Activated gamma-delta T cell treated with Interleukin-2 at 50 U/mL for 16 hours (primary cell): ENCODE results near the gene MARK1.

Experiments used
- DNase-seq: peaks from one replicate; pipeline ENCODE4 v3.0.0-alpha.2; 2020

Gene MARK1

DNA sequence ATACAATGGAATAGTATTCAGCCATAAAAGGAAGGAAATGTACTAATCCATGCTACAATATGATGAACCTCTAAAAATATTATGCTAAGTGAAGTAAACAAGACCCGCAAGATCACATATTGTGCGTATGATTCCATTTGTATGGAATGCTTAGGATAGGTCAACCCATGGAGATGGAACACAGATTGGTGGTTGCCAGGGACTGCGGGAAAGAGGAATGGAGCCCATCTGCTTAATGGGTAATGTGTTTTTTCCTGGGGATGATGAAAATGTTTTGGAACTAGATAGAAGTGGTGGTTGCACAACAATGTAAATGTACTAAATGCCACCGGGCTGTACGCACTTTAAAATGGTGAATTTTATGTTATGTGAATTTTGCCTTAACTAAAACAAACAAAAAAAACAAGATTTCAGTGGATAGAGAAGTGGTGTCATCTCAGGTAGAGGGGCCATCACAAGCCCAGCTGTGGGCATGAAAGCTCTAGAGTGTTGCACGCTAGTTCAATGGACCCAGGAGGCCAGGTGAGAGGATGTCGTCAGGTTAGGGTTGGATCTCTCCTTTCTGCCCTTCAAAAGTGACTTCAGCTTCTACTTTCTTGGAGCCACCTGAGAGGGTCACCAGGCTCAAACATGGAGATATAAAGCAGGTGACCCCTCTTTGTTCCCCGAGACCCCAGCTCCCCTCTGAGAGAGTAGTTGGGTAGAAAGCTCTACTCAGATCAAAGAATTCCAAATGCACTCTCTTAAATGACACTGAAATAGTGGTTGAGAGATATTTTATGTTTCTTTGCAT lies 164.7 kb downstream of the MARK1 start:
- DNase-seq: no peak

DNA sequence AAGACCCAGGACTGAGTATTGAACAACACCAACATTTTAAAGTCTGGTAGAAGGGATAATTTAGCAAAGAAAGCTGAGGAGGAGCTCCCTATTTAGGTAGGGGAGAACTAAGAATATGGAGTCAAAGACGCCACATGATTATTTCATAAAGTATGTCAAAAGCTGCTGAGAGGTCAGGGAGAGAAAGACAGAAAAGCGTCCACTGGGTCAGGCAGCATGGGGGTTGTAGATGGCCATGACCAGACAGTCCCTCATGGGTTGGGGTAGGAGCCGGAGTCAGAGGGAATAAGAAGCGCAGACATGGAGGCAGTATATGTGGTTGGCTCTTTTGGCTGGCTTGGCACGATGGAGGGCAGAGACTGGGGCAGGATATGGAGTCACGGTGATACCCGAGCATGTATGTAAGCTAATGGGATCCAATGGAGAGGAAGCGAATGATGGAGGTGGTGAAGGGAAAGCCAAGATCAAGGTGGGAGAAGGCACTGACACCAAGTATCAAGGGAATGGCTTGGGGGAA lies 167.0 kb downstream of the MARK1 start:
- DNase-seq: no peak

DNA sequence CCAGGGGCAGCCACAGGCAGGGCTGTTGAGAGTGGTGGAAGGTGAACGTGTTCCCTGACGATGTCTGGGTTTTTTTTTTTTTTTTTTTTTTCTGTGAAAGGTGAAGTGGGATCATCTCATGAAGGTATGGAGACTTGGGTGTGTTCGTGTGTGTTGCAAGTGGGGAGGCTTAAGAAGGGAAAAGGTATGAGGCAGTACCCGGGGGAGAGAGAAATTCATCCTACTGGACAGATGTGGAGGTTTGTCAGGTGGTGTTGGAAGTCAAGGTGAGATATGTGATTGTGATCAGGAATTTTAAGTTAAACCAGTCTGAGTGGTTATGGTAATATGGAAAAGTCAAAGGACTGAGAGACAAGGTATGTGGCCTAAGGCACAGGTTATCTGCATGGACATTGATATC lies 167.5 kb downstream of the MARK1 start:
- DNase-seq: no peak

DNA sequence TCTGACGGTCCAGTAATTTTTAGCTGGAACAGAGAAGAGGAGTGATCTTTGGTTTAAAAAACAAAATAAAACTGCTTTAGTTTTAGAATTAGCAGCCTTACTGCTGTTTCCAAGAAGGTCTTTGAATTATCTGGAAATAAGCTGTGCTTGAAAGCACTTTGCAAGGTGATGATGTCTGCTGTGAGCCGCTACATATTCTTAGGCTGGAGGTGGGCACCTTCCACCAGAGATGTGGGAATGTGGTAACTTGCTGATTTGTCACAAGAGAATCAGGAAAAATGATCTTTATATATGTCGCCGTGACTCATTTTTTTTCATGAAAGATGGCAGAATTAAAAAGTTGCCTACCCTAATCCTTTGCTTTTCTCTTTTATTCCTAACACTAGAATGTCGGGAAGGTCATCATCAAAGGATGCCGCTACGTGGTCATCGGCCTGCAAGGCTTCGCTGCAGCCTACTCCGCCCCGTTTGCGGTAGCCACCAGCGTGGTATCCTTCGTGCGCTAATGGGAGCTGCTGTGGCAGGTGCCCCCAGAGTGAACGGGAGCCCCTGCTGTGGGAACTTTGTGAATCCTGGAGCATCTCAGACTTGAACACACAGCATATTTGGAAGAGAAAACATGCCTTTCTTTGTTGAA lies 168.4 kb downstream of the MARK1 start:
- no peak for DNase-seq

DNA sequence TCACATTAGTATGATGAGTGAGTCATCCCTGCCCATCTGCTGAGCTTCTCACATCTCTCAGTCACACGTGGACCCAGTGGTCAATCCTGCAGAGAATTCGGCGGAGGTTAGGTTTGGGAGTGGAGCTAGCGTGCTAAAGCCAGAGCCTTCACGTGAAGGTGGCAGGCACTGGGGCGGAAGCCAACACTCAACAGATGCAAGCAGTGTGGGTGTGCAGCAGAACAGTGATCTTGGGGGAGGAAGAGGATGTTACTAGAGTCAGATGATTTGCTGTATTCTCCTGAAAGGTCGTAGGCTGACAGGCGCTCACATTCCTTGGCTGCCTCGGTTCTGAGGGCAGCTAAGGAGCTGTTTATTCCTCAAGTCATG lies 168.9 kb downstream of the MARK1 start:
- no peak for DNase-seq

DNA sequence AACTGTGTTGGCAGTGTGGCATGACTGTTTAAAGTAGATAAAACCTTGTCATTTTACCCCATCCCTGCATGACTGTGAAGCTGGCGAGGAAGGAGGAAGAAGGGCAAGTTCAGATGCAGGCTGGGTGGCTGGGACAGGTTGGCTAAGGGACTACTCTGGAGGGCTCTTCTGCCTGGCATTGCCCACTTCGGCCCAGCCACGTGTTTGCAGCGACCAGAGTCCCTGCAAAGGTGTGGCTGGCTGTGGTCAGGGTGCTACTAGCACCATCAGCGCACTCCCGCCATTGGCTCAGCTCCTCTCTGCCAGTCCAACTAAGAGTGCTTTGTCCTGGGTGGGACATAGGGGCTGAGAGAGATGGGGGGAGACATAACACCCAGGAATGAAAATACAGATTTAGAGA lies 169.4 kb downstream of the MARK1 start:
- DNase-seq: no peak

DNA sequence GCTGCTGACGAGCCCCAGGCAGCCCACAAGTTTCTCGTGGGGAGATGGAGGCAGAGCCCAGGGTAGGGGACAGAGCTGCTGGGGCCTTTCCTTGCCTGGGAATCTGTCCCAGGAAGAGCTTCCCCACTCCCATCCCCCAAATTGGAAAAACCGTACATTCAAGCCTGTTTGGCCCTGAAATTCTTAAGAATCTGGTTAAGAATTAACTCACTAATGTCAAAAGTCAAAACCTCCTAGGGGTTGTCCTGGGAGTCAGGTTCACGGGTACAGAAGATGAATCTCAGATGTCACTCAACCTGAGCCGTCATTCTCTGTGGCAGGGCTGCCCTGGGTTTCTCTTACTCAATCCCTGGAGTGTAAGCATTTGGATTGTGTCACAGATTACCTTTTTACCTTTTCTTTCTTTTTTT lies 170.7 kb downstream of the MARK1 start:
- no peak for DNase-seq

DNA sequence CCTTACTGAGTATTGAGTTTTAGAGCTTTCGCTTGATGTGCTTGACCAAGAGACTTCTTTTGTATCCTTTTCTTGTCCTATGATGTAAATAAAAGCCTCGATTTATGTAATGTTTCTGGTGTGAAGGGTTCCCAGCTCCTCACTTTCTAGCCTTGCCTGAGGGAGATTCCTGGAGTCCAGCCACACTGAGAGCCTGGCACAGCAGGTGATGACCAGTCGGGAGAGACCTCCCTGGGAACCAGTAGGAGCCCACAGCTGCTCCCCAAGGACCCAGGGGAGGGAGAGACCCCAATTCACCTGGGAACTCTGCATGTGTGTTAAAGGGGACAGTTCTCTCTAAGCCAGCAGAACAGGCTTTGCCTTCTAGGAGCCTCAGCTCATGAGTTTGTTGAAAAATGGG lies 171.1 kb downstream of the MARK1 start:
- DNase-seq: no peak

DNA sequence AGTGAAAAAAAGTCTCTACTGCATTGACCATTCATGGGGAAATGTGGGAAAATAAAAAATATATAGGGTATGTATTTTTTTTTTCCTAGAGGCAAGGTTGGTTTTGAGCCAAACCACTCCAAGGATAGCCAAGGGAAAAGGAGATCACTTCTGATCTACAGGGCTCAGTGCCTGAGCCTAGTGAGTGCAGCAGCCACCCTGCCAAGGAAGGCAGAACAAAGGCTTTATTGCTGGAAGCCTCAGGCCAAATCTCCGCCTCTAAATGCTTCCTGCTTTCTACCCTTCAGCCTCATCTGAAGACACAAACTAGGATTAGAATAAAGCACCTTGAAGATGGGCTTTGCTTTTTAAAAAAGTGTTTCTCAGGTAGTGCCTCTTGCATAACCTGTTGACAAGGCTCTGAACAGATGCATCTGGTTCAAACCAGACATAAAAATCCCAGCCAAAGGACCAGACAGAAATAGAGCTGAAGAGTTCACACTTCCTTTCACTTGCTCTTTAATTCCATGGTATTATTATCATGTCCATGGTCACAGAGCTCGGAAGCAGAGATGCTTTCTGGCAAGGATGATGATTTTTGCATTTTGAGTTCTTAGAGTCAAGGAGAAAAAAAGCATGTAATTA lies 172.7 kb downstream of the MARK1 start:
- DNase-seq: no peak

DNA sequence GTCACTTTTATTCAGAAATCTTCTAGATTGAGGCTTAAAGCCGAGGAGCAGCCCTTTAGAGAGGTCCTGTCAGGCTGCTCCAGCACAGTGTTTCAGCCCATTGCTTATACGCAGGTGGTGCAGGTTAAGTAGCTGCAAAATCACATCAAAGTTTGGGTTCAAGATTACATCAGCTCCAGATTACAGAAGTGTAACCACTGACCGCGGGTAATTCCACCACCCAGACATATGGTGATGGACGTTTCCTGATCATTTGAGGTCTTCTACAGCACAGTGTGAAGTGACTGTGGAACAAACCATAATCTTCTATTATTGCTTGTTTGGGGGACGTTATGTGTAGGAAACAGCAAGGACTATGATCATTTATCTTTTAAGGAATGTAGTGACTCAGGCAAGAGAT lies 174.0 kb downstream of the MARK1 start:
- no peak for DNase-seq

DNA sequence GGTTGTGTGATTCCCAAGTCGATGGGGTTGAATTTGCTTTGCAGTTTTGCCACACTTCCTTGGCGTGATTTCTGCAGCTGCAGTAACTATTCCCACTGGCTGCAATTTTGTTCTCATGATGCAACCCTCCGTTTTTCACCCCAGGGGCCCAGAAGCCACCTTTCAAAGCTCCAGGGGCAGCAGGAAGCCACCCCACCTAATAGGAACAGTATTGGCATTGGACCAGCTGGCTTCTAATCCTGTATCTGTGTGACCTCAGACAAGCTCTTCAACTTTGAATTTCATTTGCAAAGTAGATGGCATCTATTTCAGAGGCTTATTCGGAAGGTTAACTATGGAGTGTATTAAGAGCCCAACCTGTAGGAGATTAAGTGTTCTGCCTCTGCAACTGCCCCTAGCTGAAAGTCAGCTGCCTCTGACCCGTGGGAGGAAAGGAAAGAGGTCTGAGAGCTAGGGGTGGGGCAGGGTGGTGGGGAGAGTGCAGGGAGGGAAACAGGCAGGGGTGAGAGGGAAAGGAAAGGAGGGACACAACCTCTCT lies 174.9 kb downstream of the MARK1 start:
- no peak for DNase-seq

DNA sequence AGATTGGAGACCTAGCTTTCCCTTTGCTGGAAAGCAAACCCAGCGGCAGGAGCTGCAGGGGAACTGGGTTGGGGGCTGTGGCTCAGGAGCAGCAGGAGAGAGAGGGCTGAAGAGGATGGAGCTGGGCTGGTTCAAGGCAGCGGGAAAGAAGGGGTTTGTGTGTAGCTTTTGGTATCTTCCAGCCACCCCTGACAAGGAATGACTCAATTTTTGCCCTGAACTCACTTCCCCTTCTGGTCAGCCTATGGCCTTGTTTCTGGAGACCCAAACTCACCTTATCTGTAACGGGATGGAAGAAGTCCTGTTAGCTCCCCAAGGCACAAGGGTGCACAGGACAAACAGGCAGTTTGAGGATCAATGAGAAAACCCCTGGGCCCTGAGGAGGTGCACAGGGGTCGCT lies 175.4 kb downstream of the MARK1 start:
- no peak for DNase-seq

DNA sequence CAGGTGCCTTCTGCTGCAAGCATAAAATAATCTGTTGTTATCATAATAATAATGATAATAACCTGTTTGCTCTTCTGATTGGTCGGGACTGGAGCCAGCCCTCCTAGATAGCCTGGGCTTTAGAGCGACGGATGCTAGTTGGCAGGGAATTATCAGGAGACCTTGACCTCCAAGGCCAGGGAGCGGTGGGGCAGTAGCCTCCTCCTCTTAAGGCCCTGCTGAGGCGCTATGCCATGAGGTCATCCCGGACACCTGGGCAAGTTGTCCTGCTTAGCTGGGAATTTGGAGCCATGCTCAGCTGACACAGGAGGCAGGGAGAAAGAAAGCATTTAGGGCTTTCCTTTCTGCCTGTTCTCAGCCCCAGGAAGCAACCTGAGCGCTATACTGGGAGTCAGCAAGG lies 177.8 kb downstream of the MARK1 start:
- DNase-seq: no peak

DNA sequence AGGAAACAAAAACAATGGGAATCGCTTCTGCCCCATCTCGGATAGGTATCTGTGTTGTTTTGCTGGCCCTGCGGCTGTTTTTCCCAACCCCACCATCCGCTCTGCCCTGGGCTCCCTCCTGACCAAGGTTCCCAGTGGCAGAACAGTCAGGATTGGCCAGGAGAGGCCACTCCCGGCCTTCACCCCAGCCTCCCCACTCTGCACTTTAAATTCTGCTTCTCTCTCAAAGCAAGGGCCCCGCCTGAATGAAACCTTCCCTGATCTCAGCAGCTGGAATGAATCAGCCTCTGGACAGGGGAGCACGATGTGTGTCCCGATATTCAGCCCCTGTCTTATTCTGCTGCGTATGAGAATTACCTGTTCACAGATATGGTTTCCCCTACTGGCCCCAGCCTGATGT lies 178.5 kb downstream of the MARK1 start:
- no peak for DNase-seq

DNA sequence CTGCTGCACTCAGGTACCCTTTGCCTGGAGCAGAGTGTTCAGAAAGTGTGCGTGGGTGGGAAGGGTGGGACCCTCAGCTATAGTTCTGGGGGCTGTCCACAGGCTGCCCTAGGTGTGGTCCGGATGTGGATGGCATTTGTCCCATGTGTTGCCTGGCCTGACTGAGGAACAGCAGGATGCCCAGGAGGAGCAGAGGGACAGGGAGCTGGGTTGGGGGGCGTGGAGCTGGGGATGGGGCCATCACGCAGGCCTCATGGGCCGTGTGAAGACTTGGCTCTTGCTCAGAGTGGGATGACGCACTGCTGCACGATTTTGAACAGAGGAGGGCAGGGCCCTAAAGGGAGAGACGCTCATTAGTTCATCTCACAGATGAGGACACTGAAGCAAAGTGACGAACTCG lies 179.2 kb downstream of the MARK1 start:
- DNase-seq: no peak

DNA sequence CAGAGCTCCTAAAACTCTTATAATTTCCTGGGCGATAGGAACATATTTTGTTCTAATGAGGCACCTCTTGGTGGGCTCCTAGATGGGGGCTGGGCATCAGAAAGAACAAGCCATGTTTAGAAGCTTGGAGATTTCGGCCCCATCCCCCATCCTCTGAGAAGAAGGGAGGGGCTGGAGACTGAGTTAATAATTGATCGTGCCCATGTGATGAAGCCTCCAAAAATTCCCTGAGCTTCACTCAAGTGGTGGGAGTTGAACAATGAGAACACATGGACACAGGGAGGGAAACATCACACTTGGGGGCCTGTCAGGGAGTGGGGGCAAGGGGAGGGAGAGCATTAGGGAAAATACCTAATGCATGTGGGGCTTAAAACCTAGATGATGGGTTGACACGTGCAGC lies 180.3 kb downstream of the MARK1 start:
- no peak for DNase-seq

DNA sequence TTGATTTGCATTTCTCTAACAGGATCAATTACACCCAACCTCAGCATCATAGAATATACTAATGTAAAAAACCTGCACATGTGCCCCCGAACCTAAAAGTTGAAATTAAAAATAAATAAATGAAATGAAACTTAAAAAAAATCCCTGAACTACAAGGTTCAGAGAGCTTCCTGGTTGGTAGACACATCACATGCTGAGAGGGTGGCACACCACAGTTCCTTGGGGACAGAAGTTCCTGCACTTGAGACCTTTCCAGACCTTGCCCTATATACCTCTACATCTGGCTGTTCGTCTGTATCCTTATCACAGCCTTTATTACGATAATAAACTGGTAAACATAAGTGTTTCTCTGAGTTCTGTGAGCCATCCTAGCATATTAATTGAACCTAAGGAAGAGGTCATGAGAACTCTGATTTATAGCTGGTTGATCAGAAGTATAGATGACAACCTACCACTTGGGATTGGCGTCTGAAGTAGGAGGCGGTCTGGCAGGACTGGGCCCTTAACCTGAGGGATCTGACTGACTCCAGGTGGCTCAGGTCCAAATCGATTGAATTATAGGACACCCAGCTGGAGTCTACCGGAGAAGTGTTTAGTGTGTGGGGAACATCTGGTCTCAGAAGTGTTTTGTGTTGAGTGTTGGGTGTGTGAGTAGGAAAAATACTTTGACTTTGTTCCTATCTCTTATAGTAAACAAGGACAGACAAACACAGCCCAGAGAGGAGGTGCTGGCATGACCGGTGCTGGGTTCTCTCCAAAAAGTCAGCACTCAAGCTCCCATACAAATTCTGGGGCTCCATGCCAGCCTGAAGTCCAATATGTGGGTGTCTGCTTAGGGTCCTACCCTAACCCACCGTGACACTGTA lies 181.2 kb downstream of the MARK1 start:
- DNase-seq: no peak

DNA sequence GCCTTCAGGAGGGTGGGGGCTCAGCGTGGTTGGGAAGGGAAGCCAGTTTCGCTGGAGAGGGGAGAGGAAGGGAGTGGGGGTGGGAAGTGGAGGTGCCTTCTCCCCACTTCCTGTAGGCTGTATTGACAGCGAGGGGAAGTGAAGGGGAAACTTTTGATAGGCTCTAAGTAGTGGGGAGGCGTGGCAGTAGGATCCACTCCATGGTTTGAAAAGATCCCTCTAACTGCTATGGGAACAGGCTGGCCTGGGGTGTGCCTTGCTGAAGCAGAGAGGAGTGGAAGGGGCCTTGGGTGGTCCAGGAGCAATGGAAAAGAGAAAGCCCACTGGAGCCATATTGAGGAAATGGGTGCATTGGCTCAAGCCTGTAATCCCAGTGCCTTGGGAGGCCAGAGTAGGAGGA lies 182.4 kb downstream of the MARK1 start:
- no peak for DNase-seq

DNA sequence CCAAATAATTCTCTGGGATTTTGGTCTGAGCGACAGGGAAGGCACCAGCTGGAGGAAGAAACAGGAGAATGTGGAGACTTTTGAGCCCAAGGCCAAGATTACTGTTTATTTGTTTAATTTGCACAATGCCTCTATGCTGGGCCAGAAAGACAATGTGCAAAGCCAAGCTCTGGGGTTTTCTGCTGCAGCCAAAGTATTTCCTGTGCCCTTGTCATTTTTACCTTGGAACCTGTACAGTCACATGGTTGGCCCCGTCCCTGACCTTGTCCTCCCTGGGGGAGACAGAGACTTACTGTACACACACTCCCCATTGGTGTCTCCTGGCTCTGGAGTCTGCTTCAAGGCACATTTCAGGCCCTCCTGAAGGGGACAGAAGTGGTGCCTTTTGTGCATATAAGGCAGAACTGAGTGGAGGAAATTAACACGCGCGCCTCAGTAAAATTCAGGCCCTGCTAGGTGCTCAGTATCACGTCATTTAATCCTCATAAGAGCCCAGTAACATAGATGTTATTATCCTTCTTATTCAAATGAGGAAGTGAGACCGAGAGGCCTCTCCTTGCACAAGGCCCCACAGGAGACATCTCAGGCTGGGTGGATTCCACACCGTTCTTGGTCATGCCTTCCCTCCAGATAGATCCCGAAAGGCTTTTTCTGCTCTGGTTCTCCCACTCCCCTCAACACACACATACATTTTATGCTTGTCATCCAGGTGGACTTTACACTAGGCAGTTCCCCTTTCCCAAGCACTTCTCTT lies 183.3 kb downstream of the MARK1 start:
- no peak for DNase-seq
